Chondrocyte (in vitro differentiated cells): ENCODE results near the gene RAD51B. TPM values are rescaled to one million over a fixed set of nuclear protein-coding genes. Genes with fewer than 3 reads are reported as not detected.

Experiments
- DNase-seq: peaks from one replicate; pipeline ENCODE4 v3.0.0; 2021; ENCODE audit warnings: mixed read lengths, low spot score
- H3K27ac Mint-ChIP-seq: one replicate; pipeline ENCODE4 v1.8.0; 2021; ENCODE audit warnings: mild to moderate bottlenecking, moderate library complexity, mixed read lengths; ENCODE audit not compliant: unreplicated experiment
- H3K27me3 Mint-ChIP-seq: 2 replicates; pipeline ENCODE4 v1.8.0; 2021; ENCODE audit warnings: low read depth, mixed read lengths
- H3K36me3 Mint-ChIP-seq: 2 replicates; pipeline ENCODE4 v1.8.0; 2021; ENCODE audit warnings: low read depth, mixed read lengths
- H3K4me1 Mint-ChIP-seq: 2 replicates; pipeline ENCODE4 v1.8.0; 2021; ENCODE audit warnings: low read depth, mild to moderate bottlenecking, mixed read lengths
- H3K4me3 Mint-ChIP-seq: one replicate; pipeline ENCODE4 v1.8.0; 2021; ENCODE audit warnings: mild to moderate bottlenecking, moderate library complexity, mixed read lengths; ENCODE audit not compliant: unreplicated experiment
- H3K9me3 Mint-ChIP-seq: 2 replicates; pipeline ENCODE4 v1.8.0; 2021; ENCODE audit warnings: low read depth, mixed read lengths
- CTCF ChIP-seq: fragments of 200-600 bp; sonication (generic); IDR thresholded peaks from 2 replicates; pipeline ENCODE4 v1.5.0; 2021; ENCODE audit warnings: antibody characterized with exemption, mild to moderate bottlenecking, moderate library complexity
- total RNA-seq: library from RNA; stranded (reverse); gene quantifications from 3 replicates; pipeline ENCODE4 v1.2.1, GENCODE V29; 2021

Gene RAD51B
- total RNA-seq, 1 donor from 2014 or later, result 8.2 TPM

GRCh38 chr14:68448252-68448902 is 628.8 kb downstream of the RAD51B start:
- no peak for DNase-seq
- no peaks in the 10 kb centered on the region for H3K9me3 Mint-ChIP-seq
- H3K27ac Mint-ChIP-seq, result no peak overlapping the region
- H3K4me3 Mint-ChIP-seq, result no peak overlapping the region
- peaks cover 1% of the 10 kb centered on the region for H3K36me3 Mint-ChIP-seq
- no peak for TF ChIP-seq CTCF
- H3K27me3 Mint-ChIP-seq, result no peaks in the 10 kb centered on the region
- peaks cover 46% of the 10 kb centered on the region for H3K4me1 Mint-ChIP-seq

- Mint-ChIP-seq H3K9me3 (peaks cover 2% of the 10 kb centered on the region), H3K4me1 (peaks cover 42% of the 10 kb centered on the region), H3K36me3 (peaks cover 3% of the 10 kb centered on the region), H3K27me3 (no peaks in the 10 kb centered on the region), H3K4me3 (no peak overlapping the region), H3K27ac (no peak overlapping the region)
- DNase-seq, result no peak
- TF ChIP-seq CTCF, result no peak
These were observed 630.1 kb downstream of the RAD51B start for GRCh38 chr14:68449561-68450181.

- Mint-ChIP-seq H3K36me3 (peaks cover 8% of the 10 kb centered on the region), H3K4me1 (peaks cover 34% of the 10 kb centered on the region), H3K4me3 (no peak overlapping the region), H3K27ac (no peak overlapping the region), H3K27me3 (no peaks in the 10 kb centered on the region), H3K9me3 (peaks cover 7% of the 10 kb centered on the region)
- TF ChIP-seq CTCF, result no peak
- no peak for DNase-seq
These were observed 631.0 kb downstream of the RAD51B start for GRCh38 chr14:68450391-68451120.

GRCh38 chr14:68451696-68452373 is 632.3 kb downstream of the RAD51B start:
- no peak for DNase-seq
- peaks cover 10% of the 10 kb centered on the region for H3K36me3 Mint-ChIP-seq
- TF ChIP-seq CTCF, result no peak
- no peaks in the 10 kb centered on the region for H3K27me3 Mint-ChIP-seq
- peaks cover 34% of the 10 kb centered on the region for H3K4me1 Mint-ChIP-seq
- H3K27ac Mint-ChIP-seq, result no peak overlapping the region
- H3K9me3 Mint-ChIP-seq, result peaks cover 12% of the 10 kb centered on the region
- H3K4me3 Mint-ChIP-seq, result no peak overlapping the region

GRCh38 chr14:68458253-68458652 is 638.7 kb downstream of the RAD51B start:
- Mint-ChIP-seq H3K9me3 (peaks cover 12% of the 10 kb centered on the region), H3K4me1 (peaks cover 42% of the 10 kb centered on the region), H3K27ac (no peak overlapping the region), H3K27me3 (no peaks in the 10 kb centered on the region), H3K4me3 (no peak overlapping the region), H3K36me3 (peaks cover 8% of the 10 kb centered on the region)
- no peak for DNase-seq
- no peak for TF ChIP-seq CTCF
